ENCODE measurements around the gene PRTN3. TPM values are rescaled to one million over a fixed set of nuclear protein-coding genes. Genes with fewer than 3 reads are reported as not detected.

The PRTN3 gene
- total RNA-seq, 2 experiments from 2014 or later, result not detected

DNA sequence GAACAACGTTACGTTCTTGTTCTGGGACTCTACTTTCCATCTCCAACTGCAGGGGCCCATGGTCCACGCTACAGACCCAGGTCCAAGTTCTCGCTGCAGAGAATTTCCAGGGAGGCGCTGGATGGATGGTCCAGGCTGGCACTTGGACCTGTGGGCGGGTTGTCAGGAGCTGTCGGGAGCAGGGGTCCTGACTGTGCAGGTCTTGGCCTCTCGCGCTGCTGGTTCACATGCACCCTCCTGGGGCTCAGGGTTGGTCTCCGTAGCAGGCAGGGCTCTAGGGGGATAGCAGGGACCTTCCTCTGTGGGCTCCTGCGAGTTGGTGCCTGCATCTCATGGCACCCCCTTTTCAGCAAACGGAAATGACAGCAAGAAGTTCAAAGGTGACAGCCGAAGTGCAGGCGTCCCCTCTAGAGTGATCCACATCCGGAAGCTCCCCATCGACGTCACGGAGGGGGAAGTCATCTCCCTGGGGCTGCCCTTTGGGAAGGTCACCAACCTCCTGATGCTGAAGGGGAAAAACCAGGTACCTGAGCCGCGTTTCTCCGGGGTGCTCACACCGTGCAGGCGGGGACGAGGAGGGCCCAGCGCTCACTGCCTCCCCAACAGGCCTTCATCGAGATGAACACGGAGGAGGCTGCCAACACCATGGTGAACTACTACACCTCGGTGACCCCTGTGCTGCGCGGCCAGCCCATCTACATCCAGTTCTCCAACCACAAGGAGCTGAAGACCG, 36.9 kb upstream of the PRTN3 start:
- CTCF ChIA-PET, result no interaction called here
- Mint-ChIP-seq H3K27me3 (no peaks in the 10 kb centered on the region), H3K9me3 (ENCODE audit: low read depth) (no peaks in the 10 kb centered on the region), H3K36me3 (ENCODE audit: low read depth) (peaks cover 69% of the 10 kb centered on the region), H3K4me3 (no peak overlapping the region), H3K4me1 (peaks cover 40% of the 10 kb centered on the region), H3K27ac (no peak overlapping the region)
- ATAC-seq (no peak), DNase-seq (no peak)
- intact Hi-C loops (cut with DNase I, micrococcal nuclease), result no loop called here
- POLR2A ChIA-PET, result interaction anchor here (1.1 to 1.4 kb wide), 2 partner anchors 10 to 11 kb away, joined by 3 to 4 read pairs; no protein-coding TSS in a partner anchor

DNA sequence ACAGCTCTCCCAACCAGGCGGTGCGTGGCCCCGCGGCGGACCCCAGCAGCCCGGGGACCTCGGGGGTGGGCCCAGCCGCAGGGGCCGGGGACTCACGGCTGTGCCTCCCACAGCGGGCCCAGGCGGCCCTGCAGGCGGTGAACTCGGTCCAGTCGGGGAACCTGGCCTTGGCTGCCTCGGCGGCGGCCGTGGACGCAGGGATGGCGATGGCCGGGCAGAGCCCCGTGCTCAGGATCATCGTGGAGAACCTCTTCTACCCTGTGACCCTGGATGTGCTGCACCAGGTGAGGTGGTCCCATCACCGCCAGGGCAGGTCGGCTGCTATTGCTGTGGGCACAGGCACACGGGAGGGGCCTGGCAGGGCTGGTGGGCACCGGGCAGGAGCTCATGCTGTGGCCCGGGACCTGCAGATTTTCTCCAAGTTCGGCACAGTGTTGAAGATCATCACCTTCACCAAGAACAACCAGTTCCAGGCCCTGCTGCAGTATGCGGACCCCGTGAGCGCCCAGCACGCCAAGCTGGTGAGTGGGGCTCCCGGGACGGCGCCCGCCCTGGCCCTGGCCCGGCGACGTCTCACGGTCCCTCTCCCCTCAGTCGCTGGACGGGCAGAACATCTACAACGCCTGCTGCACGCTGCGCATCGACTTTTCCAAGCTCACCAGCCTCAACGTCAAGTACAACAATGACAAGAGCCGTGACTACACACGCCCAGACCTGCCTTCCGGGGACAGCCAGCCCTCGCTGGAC, 36.2 kb upstream of the PRTN3 start:
- peaks cover 37% of the 10 kb centered on the region for H3K4me1 Mint-ChIP-seq
- ChIA-PET POLR2A (no interaction called here), CTCF (no interaction called here)
- peaks cover 66% of the 10 kb centered on the region for H3K36me3 Mint-ChIP-seq (ENCODE audit: low read depth)
- H3K9me3 Mint-ChIP-seq (ENCODE audit: low read depth), result no peaks in the 10 kb centered on the region
- ATAC-seq (no peak), DNase-seq (no peak)
- no peaks in the 10 kb centered on the region for H3K27me3 Mint-ChIP-seq
- no peak overlapping the region for H3K4me3 Mint-ChIP-seq
- intact Hi-C loops (cut with DNase I, micrococcal nuclease), result no loop called here
- no peak overlapping the region for H3K27ac Mint-ChIP-seq

- DNase-seq (no peak), ATAC-seq (no peak)
- Mint-ChIP-seq H3K4me3 (no peak overlapping the region), H3K4me1 (peaks cover 33% of the 10 kb centered on the region), H3K27ac (no peak overlapping the region), H3K36me3 (ENCODE audit: low read depth) (peaks cover 67% of the 10 kb centered on the region), H3K9me3 (ENCODE audit: low read depth) (no peaks in the 10 kb centered on the region), H3K27me3 (no peaks in the 10 kb centered on the region)
- intact Hi-C loops (cut with DNase I, micrococcal nuclease), result no loop called here
- ChIA-PET CTCF (no interaction called here), POLR2A (no interaction called here)
Observed at GRCh38 chr19:805166-805551, 35.6 kb upstream of the PRTN3 start.

GRCh38 chr19:805600-806550, 34.9 kb upstream of the PRTN3 start:
- Mint-ChIP-seq H3K4me1 (peaks cover 27% of the 10 kb centered on the region), H3K36me3 (ENCODE audit: low read depth) (peaks cover 64% of the 10 kb centered on the region), H3K9me3 (ENCODE audit: low read depth) (no peaks in the 10 kb centered on the region), H3K27ac (no peak overlapping the region), H3K4me3 (no peak overlapping the region), H3K27me3 (no peaks in the 10 kb centered on the region)
- POLR2A ChIA-PET, result interaction anchor here (0.6 to 0.7 kb wide), 2 partner anchors 35 to 178 kb away, joined by 3 read pairs; partner anchors contain the start of gene WDR18
- DNase-seq (no peak), ATAC-seq (no peak)
- CTCF ChIA-PET, result no interaction called here
- intact Hi-C loops (cut with DNase I, micrococcal nuclease), result no loop called here

DNA sequence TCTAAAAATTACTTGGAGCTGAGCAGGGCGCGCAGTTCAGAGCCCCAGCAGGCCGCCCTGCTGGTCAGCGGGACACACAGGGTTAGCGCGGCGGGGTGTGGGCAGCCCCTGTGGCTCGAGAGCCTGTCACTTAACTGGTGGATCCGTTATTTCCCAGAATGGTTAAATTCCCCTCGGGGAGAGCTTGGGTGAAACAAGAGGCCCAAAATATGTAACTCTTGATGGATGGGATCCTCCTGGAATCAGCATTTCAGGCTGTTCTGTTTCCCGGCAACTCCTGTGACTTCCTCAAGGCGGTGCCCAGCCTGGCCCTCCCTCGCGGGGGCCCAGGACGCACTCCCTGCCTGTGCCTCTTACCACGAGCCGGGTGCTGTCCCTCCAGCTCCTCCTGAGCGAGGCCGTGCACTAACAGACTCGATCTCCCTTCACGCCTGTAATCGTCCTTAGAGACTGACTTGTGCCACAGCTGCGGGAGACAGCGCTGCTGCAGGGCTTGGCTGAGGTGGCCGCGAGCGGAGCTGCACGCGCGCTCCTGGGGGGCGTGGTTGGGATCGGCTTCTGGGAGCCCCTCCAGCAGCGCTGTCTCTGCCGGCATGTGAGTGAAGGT, 33.9 kb upstream of the PRTN3 start:
- Mint-ChIP-seq H3K9me3 (ENCODE audit: low read depth) (no peaks in the 10 kb centered on the region), H3K4me1 (peaks cover 17% of the 10 kb centered on the region), H3K36me3 (ENCODE audit: low read depth) (peaks cover 63% of the 10 kb centered on the region), H3K4me3 (no peak overlapping the region), H3K27me3 (no peaks in the 10 kb centered on the region), H3K27ac (no peak overlapping the region)
- no peak for ATAC-seq
- DNase-seq, result no peak
- intact Hi-C loops (cut with DNase I, micrococcal nuclease), result no loop called here
- ChIA-PET CTCF (no interaction called here), POLR2A (interaction anchor here (0.6 to 0.7 kb wide), 2 partner anchors 134 to 177 kb away, joined by 3 to 4 read pairs; partner anchors contain the start of gene WDR18)

GRCh38 chr19:807627-808422, 33.0 kb upstream of the PRTN3 start:
- Mint-ChIP-seq H3K36me3 (ENCODE audit: low read depth) (peaks cover 57% of the 10 kb centered on the region), H3K9me3 (ENCODE audit: low read depth) (no peaks in the 10 kb centered on the region), H3K4me3 (no peak overlapping the region), H3K4me1 (peaks cover 9% of the 10 kb centered on the region), H3K27me3 (no peaks in the 10 kb centered on the region), H3K27ac (no peak overlapping the region)
- intact Hi-C loops (cut with DNase I, micrococcal nuclease), result no loop called here
- ATAC-seq (no peak), DNase-seq (no peak)
- POLR2A ChIA-PET, result interaction anchor here (0.6 kb wide), 1 partner anchor 135 kb away, joined by 4 read pairs; no protein-coding TSS in a partner anchor
- CTCF ChIA-PET, result no interaction called here

DNA sequence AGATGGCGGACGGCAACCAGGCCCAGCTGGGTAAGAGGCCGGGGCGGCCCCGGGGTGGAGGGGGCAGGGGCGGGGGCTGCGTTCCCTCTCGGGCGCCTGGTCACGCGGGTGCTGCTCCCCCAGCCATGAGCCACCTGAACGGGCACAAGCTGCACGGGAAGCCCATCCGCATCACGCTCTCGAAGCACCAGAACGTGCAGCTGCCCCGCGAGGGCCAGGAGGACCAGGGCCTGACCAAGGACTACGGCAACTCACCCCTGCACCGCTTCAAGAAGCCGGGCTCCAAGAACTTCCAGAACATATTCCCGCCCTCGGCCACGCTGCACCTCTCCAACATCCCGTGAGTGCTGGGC, 32.4 kb upstream of the PRTN3 start:
- H3K27me3 Mint-ChIP-seq, result no peaks in the 10 kb centered on the region
- ATAC-seq, result no peak
- ChIA-PET CTCF (no interaction called here), POLR2A (no interaction called here)
- intact Hi-C loops (cut with DNase I, micrococcal nuclease), result no loop called here
- H3K36me3 Mint-ChIP-seq (ENCODE audit: low read depth), result peaks cover 55% of the 10 kb centered on the region
- no peak overlapping the region for H3K4me3 Mint-ChIP-seq
- H3K27ac Mint-ChIP-seq, result no peak overlapping the region
- peaks cover 5% of the 10 kb centered on the region for H3K4me1 Mint-ChIP-seq
- H3K9me3 Mint-ChIP-seq (ENCODE audit: low read depth), result no peaks in the 10 kb centered on the region
- DNase-seq, result no peak

DNA sequence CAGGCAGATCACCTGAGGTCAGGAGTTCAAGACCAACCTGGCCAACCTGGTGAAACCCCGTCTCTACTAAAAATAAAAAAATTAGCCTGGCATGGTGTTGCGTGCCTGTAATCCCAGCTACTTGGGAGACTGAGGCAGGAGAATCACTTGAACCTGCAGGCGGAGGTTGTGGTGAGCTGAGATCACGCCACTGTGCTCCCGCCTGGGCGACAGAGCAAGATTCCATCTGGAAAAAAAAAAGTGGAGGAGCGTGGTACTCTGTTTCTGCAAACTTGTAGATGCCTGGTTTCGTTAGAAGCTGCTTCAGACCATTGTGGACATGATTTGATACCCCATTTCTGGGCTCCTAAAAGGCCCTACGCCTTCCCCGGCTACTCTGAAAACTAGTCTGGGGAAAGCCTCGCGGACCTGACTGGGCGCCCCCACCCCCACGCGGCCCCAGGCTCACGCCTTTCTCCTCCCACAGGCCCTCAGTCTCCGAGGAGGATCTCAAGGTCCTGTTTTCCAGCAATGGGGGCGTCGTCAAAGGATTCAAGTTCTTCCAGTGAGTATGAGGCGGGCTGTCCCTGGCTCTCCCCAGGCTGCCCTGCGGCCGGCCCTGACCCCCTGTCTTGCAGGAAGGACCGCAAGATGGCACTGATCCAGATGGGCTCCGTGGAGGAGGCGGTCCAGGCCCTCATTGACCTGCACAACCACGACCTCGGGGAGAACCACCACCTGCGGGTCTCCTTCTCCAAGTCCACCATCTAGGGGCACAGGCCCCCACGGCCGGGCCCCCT, 30.5 kb upstream of the PRTN3 start:
- no peak for ATAC-seq
- Mint-ChIP-seq H3K27ac (no peak overlapping the region), H3K9me3 (ENCODE audit: low read depth) (no peaks in the 10 kb centered on the region), H3K4me1 (no peaks in the 10 kb centered on the region), H3K36me3 (ENCODE audit: low read depth) (peaks cover 54% of the 10 kb centered on the region), H3K27me3 (no peaks in the 10 kb centered on the region), H3K4me3 (no peak overlapping the region)
- intact Hi-C loops (cut with DNase I, micrococcal nuclease), result no loop called here
- ChIA-PET POLR2A (interaction anchor here (0.6 to 1.1 kb wide), 3 partner anchors 9 to 12 kb away, joined by 3 to 7 read pairs (median 4); no protein-coding TSS in a partner anchor), CTCF (no interaction called here)
- no peak for DNase-seq

DNA sequence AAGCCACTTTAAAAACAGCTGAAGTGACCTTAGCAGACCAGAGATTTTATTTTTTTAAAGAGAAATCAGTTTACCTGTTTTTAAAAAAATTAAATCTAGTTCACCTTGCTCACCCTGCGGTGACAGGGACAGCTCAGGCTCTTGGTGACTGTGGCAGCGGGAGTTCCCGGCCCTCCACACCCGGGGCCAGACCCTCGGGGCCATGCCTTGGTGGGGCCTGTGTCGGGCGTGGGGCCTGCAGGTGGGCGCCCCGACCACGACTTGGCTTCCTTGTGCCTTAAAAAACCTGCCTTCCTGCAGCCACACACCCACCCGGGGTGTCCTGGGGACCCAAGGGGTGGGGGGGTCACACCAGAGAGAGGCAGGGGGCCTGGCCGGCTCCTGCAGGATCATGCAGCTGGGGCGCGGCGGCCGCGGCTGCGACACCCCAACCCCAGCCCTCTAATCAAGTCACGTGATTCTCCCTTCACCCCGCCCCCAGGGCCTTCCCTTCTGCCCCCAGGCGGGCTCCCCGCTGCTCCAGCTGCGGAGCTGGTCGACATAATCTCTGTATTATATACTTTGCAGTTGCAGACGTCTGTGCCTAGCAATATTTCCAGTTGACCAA, 29.8 kb upstream of the PRTN3 start:
- ChIA-PET POLR2A (interaction anchor here (1.1 kb wide), 1 partner anchor 10 kb away, joined by 3 read pairs; no protein-coding TSS in a partner anchor), CTCF (no interaction called here)
- Mint-ChIP-seq H3K27ac (no peak overlapping the region), H3K4me1 (no peaks in the 10 kb centered on the region), H3K4me3 (no peak overlapping the region), H3K36me3 (ENCODE audit: low read depth) (peaks cover 52% of the 10 kb centered on the region), H3K27me3 (no peaks in the 10 kb centered on the region), H3K9me3 (ENCODE audit: low read depth) (no peaks in the 10 kb centered on the region)
- intact Hi-C loops (cut with DNase I, micrococcal nuclease), result no loop called here
- DNase-seq (no peak), ATAC-seq (no peak)

DNA sequence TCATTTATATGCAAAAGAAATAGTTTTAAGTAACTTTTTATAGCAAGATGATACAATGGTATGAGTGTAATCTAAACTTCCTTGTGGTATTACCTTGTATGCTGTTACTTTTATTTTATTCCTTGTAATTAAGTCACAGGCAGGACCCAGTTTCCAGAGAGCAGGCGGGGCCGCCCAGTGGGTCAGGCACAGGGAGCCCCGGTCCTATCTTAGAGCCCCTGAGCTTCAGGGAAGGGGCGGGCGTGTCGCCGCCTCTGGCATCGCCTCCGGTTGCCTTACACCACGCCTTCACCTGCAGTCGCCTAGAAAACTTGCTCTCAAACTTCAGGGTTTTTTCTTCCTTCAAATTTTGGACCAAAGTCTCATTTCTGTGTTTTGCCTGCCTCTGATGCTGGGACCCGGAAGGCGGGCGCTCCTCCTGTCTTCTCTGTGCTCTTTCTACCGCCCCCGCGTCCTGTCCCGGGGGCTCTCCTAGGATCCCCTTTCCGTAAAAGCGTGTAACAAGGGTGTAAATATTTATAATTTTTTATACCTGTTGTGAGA, 29.2 kb upstream of the PRTN3 start:
- Mint-ChIP-seq H3K36me3 (ENCODE audit: low read depth) (peaks cover 56% of the 10 kb centered on the region), H3K27me3 (no peaks in the 10 kb centered on the region), H3K27ac (no peak overlapping the region), H3K4me1 (no peaks in the 10 kb centered on the region), H3K9me3 (ENCODE audit: low read depth) (no peaks in the 10 kb centered on the region), H3K4me3 (no peak overlapping the region)
- DNase-seq (no peak), ATAC-seq (no peak)
- ChIA-PET CTCF (no interaction called here), POLR2A (no interaction called here)
- intact Hi-C loops (cut with DNase I, micrococcal nuclease), result no loop called here

Data from activated CD4-positive, alpha-beta T cell treated with anti-CD3 and anti-CD28 coated beads for 36 hours (primary cell).